Immature natural killer cell (primary cell): Measurements from ENCODE around the gene MYO9A. TPM values are rescaled to one million over a fixed set of nuclear protein-coding genes. Genes with fewer than 3 reads are reported as not detected.

Experiments
- polyA plus RNA-seq, 3 donors: library from polyadenylated mRNA; unstranded; fragments of 300-500 nt; fragmentation: Illumina TruSeq; gene quantifications; one replicate each; pipeline ENCODE4 v1.2.3, GENCODE V29; 2021

MYO9A gene
- polyA plus RNA-seq, 3 donors from 2014 or later = 6.3 to 15.6 (median 9.5) TPM

Other genes with a start within 250 kb of the MYO9A start
- under 1 TPM in 2 of 3 donors, not detected in 1; 0.67 to 0.69 TPM for gene SENP8, start 253 bp upstream of the MYO9A start, polyA plus RNA-seq
- not detected for gene GRAMD2A, start 79.6 kb upstream of the MYO9A start, polyA plus RNA-seq
- gene PKM, start 113.0 kb upstream of the MYO9A start, polyA plus RNA-seq = 100 to 1,000 TPM; 181 to 233 (median 224) TPM
- 10 to 100 TPM; 11.0 to 26.8 (median 19.1) TPM for gene PARP6, start 154.4 kb upstream of the MYO9A start, polyA plus RNA-seq
- gene CELF6, start 202.0 kb upstream of the MYO9A start, polyA plus RNA-seq = under 1 TPM in 1 of 3 donors, not detected in 2; 0.13 TPM